Stomach (tissue), 9 donors: ENCODE data around the gene C13orf42. TPM values are rescaled to one million over a fixed set of nuclear protein-coding genes. Genes with fewer than 3 reads are reported as not detected.

Experiments used
- DNase-seq, 2 donors: peaks; one replicate each; pipeline versions ENCODE4 v3.0.0 to v3.0.0-alpha.2; 2013 to 2019
- H3K27ac ChIP-seq, 5 donors: fragments of 200-600 bp in 4 of 5; sonication (generic) in 4 of 5; one replicate each; pipeline ENCODE4 v1.5.1; 2013 to 2019; ENCODE audit warnings: mild to moderate bottlenecking in 1 of 5, moderate library complexity in 1 of 5
- H3K27me3 ChIP-seq, 3 donors: fragments of 200-600 bp; sonication (generic); one replicate each; pipeline ENCODE4 v1.5.1; 2017 to 2019; ENCODE audit warnings: mixed run types in 1 of 3
- H3K36me3 ChIP-seq, 4 donors: fragments of 200-600 bp; sonication (generic); 1 replicate in 3 of 4; 2 replicates in 1 of 4; pipeline ENCODE4 v1.5.1; 2016 to 2019
- H3K4me1 ChIP-seq, 4 donors: fragments of 200-600 bp; sonication (generic); one replicate each; pipeline ENCODE4 v1.5.1; 2016 to 2019
- H3K4me3 ChIP-seq, 4 donors: fragments of 200-600 bp; sonication (generic) in 3 of 4; one replicate each; pipeline ENCODE4 v1.5.1; 2016 to 2019; ENCODE audit warnings: mild to moderate bottlenecking in 1 of 4
- H3K9me3 ChIP-seq, 4 donors: fragments of 200-600 bp; sonication (generic); one replicate each; pipeline ENCODE4 v1.5.1; 2016 to 2019
- EP300 ChIP-seq: sonication (generic); formaldehyde crosslinking; IDR thresholded peaks from one replicate; pipeline ENCODE4 v1.6.1; 2017; ENCODE audit warnings: antibody characterized with exemption
- POLR2A ChIP-seq, 4 donors: fragments of 450-650 bp; IDR thresholded peaks; one replicate each; pipeline ENCODE4 v1.6.1; 2016; ENCODE audit warnings: antibody characterized with exemption in 4 of 4, control low read depth in 2 of 4, mild to moderate bottlenecking in 1 of 4, moderate library complexity in 1 of 4
- POLR2AphosphoS5 ChIP-seq, 3 donors: sonication (generic); formaldehyde crosslinking; IDR thresholded peaks; one replicate each; pipeline ENCODE4 v1.6.1; 2016; ENCODE audit warnings: antibody characterized with exemption in 3 of 3
- WGBS, 5 donors: extraction: QIAGEN DNeasy Blood & Tissue Kit in 3 of 5; methylation state at CpG; one replicate each; pipeline versions ENCODE4 v1.1.5 to v1.1.7; 2013 to 2018; 5-methylcytosine and 5-hydroxymethylcytosine counted together
- intact Hi-C: fragments of 100-400 bp; cut with DNase I; formaldehyde crosslinking; loops from one replicate; pipeline ENCODE4 v1.15.1; 2023; ENCODE audit warnings: low total_unique reads
- polyA plus RNA-seq, 3 donors: library from polyadenylated mRNA; stranded (reverse); fragments of 200-250 nt; gene quantifications; one replicate each; pipeline ENCODE4 v1.2.3, GENCODE V29; 2013
- total RNA-seq, 5 donors: library from RNA; depleted of rRNA; stranded (reverse); fragments of >200 nt; gene quantifications; one replicate each; pipeline versions ENCODE4 v1.1.0 to v1.2.3, GENCODE V29; 2014 to 2016
- TF ChIP-seq, protein P1 (sequence below), 7 experiments: fragments of 450-650 bp in 4 of 7; fragments of 200-600 bp in 3 of 7; sonication (generic) in 3 of 7; IDR thresholded peaks; one replicate each; pipeline ENCODE4 v1.5.1; 2016 to 2019; ENCODE audit warnings: antibody characterized with exemption in 7 of 7, control low read depth in 2 of 7, mild to moderate bottlenecking in 1 of 7
- donor health status: healthy with polysubstance abuse.
- donor health status: Bipolar disorder and iron deficiency.
- donor health status: healthy.

The C13orf42 gene
- total and polyA plus RNA-seq, 8 donors = not detected

DNA sequence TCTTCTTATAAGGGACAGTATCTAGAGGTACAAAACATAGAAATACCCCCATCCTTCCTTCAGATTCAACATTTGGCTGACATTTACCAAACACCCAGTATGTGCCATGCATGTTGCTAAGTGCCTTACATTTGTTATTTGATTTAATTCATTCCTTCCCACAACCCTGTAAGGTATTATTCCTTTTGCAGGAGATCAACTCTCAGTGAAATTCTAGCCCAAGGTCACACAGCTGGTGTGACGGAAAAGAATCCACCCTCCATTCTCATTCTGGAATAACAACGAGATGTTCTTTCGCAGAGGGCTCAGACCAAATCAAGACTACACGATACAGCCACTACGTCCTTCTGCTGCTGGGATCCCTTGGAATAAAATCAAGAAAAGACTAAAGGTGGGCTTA lies 67.8 kb downstream of the C13orf42 start:
- TF ChIP-seq POLR2A (IDR thresholded peaks at IDR 0.05) (no peak), EP300 (no peak), POLR2AphosphoS5 (IDR thresholded peaks at IDR 0.05) (no peak)
- TF ChIP-seq, protein P1, sequence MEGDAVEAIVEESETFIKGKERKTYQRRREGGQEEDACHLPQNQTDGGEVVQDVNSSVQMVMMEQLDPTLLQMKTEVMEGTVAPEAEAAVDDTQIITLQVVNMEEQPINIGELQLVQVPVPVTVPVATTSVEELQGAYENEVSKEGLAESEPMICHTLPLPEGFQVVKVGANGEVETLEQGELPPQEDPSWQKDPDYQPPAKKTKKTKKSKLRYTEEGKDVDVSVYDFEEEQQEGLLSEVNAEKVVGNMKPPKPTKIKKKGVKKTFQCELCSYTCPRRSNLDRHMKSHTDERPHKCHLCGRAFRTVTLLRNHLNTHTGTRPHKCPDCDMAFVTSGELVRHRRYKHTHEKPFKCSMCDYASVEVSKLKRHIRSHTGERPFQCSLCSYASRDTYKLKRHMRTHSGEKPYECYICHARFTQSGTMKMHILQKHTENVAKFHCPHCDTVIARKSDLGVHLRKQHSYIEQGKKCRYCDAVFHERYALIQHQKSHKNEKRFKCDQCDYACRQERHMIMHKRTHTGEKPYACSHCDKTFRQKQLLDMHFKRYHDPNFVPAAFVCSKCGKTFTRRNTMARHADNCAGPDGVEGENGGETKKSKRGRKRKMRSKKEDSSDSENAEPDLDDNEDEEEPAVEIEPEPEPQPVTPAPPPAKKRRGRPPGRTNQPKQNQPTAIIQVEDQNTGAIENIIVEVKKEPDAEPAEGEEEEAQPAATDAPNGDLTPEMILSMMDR (IDR thresholded peaks at IDR 0.05) = no peak
- no peak for DNase-seq
- WGBS, 5 donors = 84 to 98% (median 87%) methylated on average over 5 of the region's 5 CpGs
- H3K4me1 ChIP-seq = no peaks in the 10 kb centered on the region
- no peaks in the 10 kb centered on the region for H3K27me3 ChIP-seq
- H3K27ac ChIP-seq = no peak overlapping the region
- H3K4me3 ChIP-seq = no peak overlapping the region
- intact Hi-C loops = no loop called here
- no peaks in the 10 kb centered on the region for H3K9me3 ChIP-seq
- H3K36me3 ChIP-seq = no peaks in the 10 kb centered on the region

DNA sequence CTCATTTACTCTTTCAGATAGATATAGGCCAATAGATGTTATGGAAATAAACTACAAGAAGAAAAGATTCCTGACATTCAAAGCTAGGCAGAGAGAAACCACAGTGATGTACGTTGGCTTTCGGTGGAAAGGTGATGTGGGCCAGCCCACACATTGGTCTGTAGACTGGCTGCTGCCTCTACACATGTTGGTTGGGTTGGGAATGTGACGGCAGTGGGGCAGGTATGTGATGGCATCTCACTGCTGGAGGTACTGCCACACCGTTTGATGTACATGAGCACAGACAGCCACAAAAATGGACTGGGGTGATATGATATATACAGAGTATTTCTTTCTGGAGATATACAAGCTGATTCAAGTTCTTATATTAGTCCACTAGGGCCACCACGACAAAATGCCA lies 69.4 kb downstream of the C13orf42 start:
- WGBS, 5 donors = 66 to 80% (median 78%) methylated on average over 5 of the region's 5 CpGs
- Histone ChIP-seq H3K27me3 (no peaks in the 10 kb centered on the region), H3K9me3 (no peaks in the 10 kb centered on the region), H3K4me1 (no peaks in the 10 kb centered on the region), H3K36me3 (no peaks in the 10 kb centered on the region), H3K27ac (no peak overlapping the region), H3K4me3 (no peak overlapping the region)
- TF ChIP-seq POLR2AphosphoS5 (IDR thresholded peaks at IDR 0.05) (no peak), POLR2A (IDR thresholded peaks at IDR 0.05) (no peak), EP300 (no peak)
- TF ChIP-seq, protein P1 (IDR thresholded peaks at IDR 0.05) = no peak
- DNase-seq = no peak
- intact Hi-C loops = no loop called here

DNA sequence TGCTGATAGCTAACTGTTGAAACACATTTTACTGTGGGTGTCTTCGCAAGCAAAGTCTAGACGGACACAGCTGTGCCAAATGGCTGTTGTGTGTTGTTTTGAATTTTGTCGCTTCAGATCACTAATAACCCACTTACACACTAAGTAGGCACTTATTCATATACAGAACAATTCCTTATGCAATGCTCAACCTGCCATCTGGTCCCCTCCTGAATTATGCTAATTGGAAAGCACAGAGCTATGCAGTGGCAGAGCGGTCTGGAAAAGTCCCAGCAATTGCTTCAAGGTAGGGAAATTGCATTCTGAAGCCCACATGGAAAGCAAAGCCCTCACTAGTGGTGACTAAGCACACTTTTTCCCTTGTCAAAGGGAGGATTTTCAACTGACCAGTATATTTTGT lies 69.9 kb downstream of the C13orf42 start:
- no peaks in the 10 kb centered on the region for H3K9me3 ChIP-seq
- no peaks in the 10 kb centered on the region for H3K4me1 ChIP-seq
- no peak overlapping the region for H3K27ac ChIP-seq
- DNase-seq = no peak
- intact Hi-C loops = no loop called here
- no peaks in the 10 kb centered on the region for H3K27me3 ChIP-seq
- no peaks in the 10 kb centered on the region for H3K36me3 ChIP-seq
- WGBS, 5 donors = 96 to 99% (median 96%) methylated on average over 4 of the region's 4 CpGs
- TF ChIP-seq, protein P1 (IDR thresholded peaks at IDR 0.05) = no peak
- no peak for TF ChIP-seq POLR2AphosphoS5 (IDR thresholded peaks at IDR 0.05)
- no peak for TF ChIP-seq EP300
- no peak for TF ChIP-seq POLR2A (IDR thresholded peaks at IDR 0.05)
- no peak overlapping the region for H3K4me3 ChIP-seq

DNA sequence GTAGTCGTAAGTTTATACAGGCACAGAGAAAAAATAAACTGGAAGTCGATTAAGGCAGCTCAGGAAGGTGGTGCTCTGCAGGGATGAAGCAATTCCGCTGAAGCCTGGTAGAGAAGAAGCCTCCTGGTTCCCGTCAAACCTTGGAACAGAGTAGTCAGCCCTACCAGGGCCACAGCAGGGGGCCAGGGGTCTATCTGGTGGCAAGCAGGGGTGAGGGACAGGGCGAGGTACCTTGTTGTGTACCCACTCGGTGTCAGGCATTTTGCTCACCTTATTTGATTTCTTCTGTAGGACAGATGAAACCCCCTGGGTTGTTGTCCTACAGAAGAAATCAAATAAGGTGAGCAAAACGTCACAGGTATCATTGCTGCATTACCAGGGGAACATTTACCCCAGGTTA lies 70.6 kb downstream of the C13orf42 start:
- 72 to 79% (median 76%) methylated on average over 7 of the region's 7 CpGs for WGBS, 5 donors
- intact Hi-C loops = no loop called here

More for the DNA sequence above, 70.6 kb downstream of the C13orf42 start:
- no peak for DNase-seq
- Histone ChIP-seq H3K4me3 (no peak overlapping the region), H3K4me1 (no peaks in the 10 kb centered on the region), H3K27ac (no peak overlapping the region), H3K36me3 (no peaks in the 10 kb centered on the region), H3K9me3 (no peaks in the 10 kb centered on the region), H3K27me3 (no peaks in the 10 kb centered on the region)
- TF ChIP-seq, protein P1 (IDR thresholded peaks at IDR 0.05) = no peak
- TF ChIP-seq EP300 (no peak), POLR2A (IDR thresholded peaks at IDR 0.05) (no peak), POLR2AphosphoS5 (IDR thresholded peaks at IDR 0.05) (no peak)
